ENCODE data around the gene ALX4. TPM values are rescaled to one million over a fixed set of nuclear protein-coding genes. Genes with fewer than 3 reads are reported as not detected.
A peak's percentile ranks its signal among the peaks of the same experiment; 100 is the strongest.

The ALX4 gene
- total RNA-seq, 1 experiment from 2014 or later, result 0.08 TPM

DNA sequence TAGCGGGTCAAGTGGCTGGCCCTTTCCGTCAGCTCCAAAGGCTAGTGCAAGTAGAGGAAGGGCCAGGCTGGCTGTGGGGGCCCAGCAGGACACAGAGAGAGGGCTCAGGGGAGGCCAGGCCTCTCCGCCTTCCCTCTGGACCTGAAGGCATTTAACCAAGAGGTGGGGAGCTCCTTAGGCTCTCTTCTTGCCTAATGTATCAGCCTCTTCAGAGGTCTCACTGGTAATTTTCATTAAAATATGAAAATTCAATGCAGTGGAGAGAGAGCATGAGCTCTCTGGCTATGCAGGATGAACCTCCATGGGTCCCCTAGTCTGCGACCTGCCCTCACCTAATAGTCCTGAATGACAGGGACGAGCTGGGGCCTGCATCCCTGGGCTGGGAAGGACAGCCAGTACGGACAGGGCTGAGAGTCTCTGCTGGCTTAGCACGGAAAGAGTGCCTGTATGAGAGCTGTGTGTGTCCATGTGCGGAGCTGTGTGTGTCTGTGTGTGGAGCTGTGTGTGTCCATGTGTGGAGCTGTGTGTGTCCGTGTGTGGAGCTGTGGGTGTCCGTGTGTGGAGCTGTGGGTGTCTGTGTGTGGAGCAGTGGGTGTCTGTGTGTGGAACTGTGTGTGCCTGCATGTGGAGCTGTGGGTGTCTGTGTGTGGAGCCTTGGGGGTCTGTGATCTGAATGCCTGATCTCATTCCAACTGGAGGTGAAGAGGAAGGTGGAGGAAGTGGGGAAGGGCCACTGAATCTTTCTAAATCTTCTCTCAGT, 2.4 kb downstream of the ALX4 start:
- in situ Hi-C loops (cut with HindIII; ENCODE audit: low pct_unique_long_range_greater_than_20kb, low sequenced_read_pairs), result no loop called here
- no peak for DNase-seq (ENCODE audit: low read depth, low spot score)

DNA sequence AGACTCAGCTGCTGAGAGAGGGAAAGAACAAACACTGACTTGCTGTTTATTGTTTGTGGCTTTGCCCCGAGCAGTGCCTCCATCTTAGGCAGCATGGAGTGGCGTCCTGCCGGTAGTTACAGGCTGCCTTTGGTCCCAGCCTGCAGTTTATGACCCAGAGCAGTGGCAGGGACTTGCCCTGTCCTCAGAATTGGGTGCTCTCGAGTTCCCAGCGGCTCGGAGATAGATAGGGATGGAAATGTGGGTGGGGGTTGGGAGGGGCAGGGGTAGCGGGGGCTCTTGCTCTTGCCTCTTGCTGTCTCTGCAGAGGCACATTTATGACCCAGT, 3.1 kb downstream of the ALX4 start:
- DNase-seq (ENCODE audit: low read depth, low spot score), result no peak
- in situ Hi-C loops (cut with HindIII; ENCODE audit: low pct_unique_long_range_greater_than_20kb, low sequenced_read_pairs), result no loop called here

DNA sequence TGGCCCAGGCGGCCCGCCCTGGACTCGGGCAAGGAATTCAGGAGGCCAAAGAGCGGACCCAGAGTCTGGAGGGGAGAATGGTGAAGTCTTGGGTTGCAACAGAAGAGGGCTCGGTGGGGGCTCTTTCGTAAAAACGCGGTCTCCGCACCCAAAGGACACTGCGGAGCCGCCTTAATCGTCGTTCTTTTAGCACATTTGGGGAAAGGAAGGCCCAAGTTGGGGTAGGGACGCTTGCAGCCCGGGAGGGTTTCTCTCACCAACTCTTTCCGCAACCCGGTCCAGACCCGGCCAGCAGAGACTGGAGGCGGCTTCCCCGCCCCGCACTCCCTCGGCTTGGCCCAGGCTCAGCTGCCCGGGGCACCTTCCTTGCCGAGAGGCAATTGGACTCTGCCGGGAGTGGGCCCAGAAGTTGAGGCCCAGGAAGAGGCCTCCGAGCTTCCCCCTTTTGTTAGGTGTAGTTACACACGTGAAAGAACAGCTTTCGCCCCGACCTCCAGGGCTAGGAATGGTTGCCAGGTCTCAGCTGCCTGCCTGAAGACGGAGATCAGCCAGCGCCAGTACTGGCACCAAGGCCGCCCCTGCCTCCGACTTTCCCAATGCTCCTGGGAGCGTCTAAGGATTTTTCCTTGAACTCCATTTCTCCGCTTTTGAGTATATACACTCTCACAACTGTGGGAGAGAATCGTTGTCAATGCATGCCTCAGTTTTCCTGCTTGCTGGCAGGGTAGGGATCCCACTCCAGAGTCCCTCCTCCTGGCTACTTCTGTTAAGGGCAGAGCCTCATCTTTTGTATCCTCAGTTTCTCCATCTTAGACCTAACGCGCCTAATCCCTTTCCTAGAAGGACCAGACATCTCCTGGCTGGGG, 3.7 kb downstream of the ALX4 start:
- in situ Hi-C loops (cut with HindIII; ENCODE audit: low pct_unique_long_range_greater_than_20kb, low sequenced_read_pairs), result no loop called here
- no peak for DNase-seq (ENCODE audit: low read depth, low spot score)

DNA sequence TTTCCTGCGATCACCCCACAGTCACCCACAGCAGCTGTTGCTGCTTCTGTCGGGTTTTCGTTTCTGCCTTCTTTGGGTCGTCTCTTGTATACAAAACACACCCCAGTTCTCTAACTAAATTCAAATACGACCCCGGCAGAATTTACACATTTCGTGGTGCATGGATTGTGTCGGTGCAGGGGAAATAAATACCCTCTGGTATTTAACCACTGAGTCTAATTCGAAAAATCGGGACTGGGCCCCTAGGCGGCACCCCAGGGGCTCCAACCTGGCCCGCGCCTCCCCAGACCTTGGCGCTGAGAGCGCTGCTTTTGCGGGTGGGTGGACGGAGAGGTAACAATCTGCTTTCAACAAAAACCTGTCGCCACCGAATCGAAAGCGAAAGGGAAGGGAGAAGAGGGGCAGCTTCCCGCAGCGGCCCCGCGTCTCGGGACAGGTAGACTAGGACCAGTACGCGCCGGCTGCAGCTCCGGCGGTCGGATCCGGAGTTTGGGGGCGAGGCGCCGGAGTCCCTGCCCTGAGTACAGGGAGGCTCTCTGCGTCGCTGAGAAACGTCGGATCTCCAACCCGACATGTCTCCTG, 4.4 kb downstream of the ALX4 start:
- no peak for DNase-seq (ENCODE audit: low read depth, low spot score)
- in situ Hi-C loops (cut with HindIII; ENCODE audit: low pct_unique_long_range_greater_than_20kb, low sequenced_read_pairs), result no loop called here

DNA sequence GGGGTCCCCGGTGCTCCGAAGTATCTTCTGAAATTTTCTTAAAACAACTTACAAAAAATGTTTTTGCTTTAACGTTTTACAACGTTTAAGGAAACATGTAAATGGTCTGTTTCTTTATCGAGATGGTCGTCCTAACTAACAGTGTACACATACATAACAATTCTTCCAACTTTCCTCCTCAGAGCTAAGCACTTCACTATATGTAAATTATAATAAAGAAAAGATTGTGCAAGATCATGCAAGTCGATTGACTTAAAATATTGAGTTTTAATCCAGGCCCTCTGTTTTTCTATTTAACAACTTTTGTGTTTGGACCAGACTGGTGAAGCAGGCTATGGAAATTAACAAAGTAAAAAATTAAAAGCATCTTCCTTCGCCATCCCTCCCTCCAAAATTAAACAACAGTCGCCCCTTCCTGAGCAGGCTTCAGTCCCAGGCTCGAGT, 4.9 kb downstream of the ALX4 start:
- in situ Hi-C loops (cut with HindIII; ENCODE audit: low pct_unique_long_range_greater_than_20kb, low sequenced_read_pairs), result no loop called here
- DNase-seq (ENCODE audit: low read depth, low spot score), result no peak

DNA sequence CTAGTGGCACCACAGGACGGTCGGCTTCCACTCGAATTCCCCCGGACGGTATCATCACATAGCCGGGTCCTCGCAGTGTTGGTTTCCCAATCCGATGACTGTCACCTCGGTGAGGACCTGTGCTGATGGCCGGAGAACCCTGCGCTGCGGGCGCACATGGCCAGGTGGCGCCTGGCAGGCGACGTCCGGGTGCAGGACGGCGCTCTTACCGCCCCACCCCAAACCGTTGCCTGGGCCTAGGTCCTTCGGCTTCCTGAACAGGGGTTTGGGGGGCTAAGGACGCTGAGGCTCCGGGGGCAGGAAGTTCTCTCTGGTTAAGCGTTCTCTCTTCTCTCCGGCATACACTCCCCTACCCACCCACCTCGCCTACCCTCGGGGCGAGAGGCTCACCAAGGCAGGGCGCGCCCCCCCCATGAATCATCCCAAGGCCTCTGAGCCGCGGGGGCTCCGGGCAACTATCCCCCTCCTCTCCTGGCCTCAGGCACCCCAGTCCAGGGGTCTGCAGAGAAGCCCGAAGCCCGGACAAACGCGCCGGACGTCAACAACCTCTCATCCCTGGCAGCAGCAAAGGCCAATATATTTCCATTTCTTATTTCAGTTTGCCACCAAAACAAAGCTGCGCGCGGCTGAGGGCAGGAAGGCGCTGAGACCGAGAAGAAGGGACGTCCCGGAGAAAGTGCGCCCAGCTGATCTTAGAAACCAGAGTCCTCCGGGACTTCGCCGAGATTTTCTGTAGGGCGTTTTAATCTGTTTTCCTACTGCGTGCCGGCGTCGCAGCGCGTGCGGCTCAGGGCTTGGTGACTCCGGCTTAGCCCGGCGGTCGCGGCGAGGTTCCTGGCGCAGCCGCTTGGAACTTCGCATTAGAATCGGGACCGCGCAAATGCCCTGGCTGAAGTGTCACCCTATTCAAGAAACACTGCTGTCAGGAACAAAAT, 5.6 kb downstream of the ALX4 start:
- in situ Hi-C loops (cut with HindIII; ENCODE audit: low pct_unique_long_range_greater_than_20kb, low sequenced_read_pairs), result no loop called here
- DNase-seq (ENCODE audit: low read depth, low spot score), result no peak

DNA sequence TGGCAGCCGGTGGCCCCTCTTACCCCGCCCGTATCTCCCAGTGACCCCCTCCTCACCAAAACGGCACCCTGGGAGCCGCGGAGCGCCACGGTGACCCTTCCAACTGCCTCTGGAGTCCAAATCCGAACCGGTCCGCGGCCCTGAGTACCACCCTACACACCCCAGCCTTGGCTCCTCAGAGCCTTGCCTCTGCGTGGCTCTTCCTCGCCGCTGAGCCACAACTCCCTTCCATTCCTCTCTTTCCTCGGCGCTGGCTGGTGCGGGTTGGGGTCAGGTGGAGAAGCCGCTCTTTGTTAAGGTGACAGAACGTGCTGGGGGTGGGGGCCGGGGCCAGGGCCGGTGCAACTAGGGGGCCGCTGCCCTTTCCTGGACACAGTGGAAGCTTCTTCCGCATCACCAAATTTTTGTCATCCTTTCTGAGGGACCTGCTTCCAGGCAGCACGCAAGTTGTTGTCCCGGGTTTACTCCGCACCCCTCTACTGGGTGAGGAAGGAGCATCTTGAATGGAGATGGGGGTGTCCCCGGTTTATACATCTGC, 6.5 kb downstream of the ALX4 start:
- in situ Hi-C loops (cut with HindIII; ENCODE audit: low pct_unique_long_range_greater_than_20kb, low sequenced_read_pairs), result no loop called here
- DNase-seq (ENCODE audit: low read depth, low spot score), result no peak

DNA sequence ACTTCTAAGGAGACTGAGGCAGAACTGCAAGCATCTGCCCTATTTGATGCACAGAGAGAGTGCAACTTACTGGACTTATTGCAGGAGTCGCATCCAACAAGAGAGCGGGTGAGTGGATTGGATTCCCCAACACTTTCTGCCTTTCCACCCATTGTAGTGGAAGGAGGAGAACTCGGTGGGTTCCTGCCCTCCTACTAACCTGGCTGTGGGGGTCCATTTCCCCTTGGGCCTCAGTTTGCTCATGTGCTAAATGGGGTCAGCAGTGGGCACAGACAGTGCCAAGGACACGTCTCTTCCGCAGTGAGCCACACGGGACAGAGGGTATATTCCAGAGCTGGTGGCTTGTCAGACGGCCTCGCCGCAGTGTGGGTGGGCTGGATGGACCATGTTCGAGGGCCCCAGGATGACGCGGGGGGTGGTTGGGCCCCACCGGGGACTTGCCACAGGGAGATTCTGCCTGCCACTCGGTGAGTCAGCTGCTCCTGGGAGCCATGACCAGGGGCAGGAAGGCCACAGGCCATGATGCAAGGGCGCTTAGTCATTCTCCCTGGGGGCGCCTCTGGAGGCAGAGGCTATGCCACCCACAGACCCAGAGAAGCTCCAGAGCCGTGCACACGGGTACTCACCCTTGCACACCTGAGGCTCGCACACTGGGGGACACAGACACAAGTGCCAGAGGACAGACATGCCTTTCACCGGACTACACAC, 8.2 kb downstream of the ALX4 start:
- DNase-seq (ENCODE audit: low read depth, low spot score), result no peak
- in situ Hi-C loops (cut with HindIII; ENCODE audit: low pct_unique_long_range_greater_than_20kb, low sequenced_read_pairs), result no loop called here

DNA sequence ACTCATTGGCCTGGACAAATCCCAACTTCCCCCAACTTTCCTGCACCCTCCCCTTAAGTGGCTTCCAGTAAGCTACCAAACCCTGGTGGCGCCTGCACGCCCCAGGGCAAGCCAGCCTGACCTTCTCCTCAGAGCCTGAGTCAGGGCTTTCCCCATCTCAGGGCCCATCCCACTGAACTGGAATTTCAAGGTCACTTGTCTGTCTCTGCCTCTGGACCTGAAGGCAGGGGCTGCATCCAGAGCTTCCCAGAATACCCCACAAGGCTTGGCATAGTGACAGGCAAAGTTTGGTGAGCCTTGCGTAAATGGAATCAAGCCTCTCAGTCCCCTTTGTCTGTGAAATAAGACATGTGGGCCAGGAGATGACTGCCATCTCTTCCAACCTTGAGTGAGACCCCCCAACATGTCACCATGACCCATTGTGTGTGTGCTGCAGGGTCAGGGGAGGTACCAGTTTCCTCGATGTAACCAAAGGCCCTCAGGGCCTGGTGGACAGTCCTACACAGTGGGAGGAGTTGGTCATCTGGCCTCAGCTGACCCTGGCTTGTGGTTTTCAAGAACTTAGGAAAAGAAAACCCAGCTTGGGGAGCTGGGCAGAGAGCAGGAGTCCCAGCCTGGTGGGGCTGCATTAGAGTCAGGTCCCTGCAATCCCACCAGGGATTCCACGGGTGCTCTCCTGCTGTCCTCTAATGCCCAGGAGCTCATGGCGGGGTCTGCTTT, 8.9 kb downstream of the ALX4 start:
- DNase-seq (ENCODE audit: low read depth, low spot score), result peak; percentile 11
- in situ Hi-C loops (cut with HindIII; ENCODE audit: low pct_unique_long_range_greater_than_20kb, low sequenced_read_pairs), result no loop called here

DNA sequence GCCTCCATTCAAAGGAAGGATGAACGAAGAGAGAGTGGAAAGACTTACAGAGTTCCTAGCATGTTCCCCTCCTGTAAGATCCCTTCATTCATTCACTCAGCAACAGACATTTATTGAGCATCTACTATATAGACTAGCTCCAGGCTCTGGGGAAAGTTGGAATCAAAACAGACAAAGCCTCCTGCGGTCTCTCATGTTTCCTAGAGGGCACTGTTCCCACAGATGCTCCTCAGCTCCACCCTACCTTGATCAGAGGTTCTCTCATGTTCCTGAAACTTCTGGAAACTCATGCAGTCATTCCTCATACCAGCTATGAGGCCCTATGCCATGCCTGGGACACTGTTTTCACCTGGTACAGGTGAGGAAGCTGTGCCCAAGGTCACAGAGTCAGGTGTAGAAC, 11.1 kb downstream of the ALX4 start:
- in situ Hi-C loops (cut with HindIII; ENCODE audit: low pct_unique_long_range_greater_than_20kb, low sequenced_read_pairs), result no loop called here
- DNase-seq (ENCODE audit: low read depth, low spot score), result no peak

DNA sequence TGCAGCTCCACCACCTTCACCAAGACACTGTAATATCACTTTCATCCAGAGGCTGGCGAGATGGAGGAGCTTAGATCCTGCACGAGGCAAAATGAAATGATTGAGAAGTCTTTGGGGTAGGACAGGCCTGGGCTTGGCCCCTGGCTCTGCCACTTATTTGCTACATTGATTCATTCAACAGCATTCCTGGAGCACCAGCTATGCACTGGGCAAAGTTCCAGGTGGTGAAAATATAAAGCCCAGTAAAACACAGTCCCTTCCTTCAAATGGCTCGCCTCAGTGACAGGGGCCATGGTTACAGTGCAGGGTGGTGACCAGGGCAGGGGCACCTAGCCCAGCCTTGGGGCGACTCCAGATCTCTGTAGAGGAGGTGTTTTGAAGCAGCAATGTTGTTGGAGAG, 19.7 kb downstream of the ALX4 start:
- DNase-seq (ENCODE audit: low read depth, low spot score), result no peak
- in situ Hi-C loops (cut with HindIII; ENCODE audit: low pct_unique_long_range_greater_than_20kb, low sequenced_read_pairs), result no loop called here

DNA sequence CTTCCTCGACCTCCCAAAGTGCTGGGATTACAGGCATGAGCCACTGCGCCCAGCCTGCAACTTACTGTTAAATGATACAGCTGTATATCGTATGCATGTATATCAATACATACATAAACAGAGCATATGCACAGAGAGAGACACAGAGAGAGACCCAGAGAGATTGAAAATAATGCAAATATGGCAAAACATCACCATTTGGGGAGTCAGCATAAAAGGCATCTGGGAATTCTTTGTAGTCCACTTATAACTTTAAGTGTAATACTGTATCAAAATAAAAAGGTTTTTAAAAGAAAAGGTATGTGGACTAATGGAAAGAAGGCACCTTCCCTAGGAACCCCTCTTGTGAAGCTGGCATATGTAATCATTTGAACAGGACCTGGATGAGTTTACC, 21.8 kb downstream of the ALX4 start:
- no peak for DNase-seq (ENCODE audit: low read depth, low spot score)
- in situ Hi-C loops (cut with HindIII; ENCODE audit: low pct_unique_long_range_greater_than_20kb, low sequenced_read_pairs), result no loop called here

DNA sequence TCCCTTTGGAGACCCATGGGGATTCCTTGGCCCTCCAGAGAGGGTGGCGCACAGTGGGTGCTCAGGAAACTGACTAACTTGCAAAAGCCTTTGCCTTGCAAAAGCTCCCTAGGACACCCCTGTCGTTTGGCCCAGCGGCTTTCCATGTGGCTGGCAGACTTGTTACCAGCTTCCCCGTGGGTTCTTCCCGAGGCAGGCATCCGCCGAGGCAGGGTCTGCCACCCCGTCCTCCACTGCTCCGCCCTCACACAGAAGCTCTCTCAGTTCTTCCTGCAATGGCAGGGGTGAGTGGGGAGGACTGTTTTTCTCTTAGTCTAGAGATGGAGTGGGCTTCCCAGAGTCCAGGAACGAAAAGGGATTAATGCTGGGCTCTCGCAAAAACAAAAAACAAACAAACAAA, 23.0 kb downstream of the ALX4 start:
- in situ Hi-C loops (cut with HindIII; ENCODE audit: low pct_unique_long_range_greater_than_20kb, low sequenced_read_pairs), result no loop called here
- DNase-seq (ENCODE audit: low read depth, low spot score), result no peak

DNA sequence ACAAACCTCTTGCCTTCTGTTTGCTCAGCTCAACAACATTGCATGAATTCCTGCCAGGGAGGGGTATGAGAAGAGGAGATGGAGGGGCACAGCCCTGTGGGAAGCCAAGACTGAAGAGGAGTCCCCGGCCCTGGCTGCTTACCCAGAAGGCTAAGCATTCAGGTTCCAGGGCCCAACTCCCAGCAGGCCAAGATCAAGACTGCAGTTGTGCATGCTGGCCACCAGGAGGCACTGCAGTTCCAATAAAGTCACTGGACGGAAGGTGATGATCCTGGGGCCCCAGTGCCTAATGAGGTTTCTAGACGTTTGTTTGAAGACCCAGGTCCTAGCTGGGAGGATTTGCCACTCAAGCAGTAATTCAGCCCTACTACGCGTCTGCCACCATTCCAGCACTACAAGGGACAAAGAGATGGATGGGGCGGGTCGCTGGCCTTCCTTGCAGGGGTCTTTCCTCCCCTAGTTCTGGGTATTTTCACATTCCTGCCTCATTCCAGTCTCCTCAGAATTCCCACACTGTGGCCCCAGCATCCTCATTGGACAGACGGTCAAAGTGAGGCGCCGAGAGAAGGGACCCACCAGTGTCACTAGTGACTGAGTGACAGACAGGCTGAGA, 23.6 kb downstream of the ALX4 start:
- in situ Hi-C loops (cut with HindIII; ENCODE audit: low pct_unique_long_range_greater_than_20kb, low sequenced_read_pairs), result no loop called here
- peak; percentile 75 for DNase-seq (ENCODE audit: low read depth, low spot score)

DNA sequence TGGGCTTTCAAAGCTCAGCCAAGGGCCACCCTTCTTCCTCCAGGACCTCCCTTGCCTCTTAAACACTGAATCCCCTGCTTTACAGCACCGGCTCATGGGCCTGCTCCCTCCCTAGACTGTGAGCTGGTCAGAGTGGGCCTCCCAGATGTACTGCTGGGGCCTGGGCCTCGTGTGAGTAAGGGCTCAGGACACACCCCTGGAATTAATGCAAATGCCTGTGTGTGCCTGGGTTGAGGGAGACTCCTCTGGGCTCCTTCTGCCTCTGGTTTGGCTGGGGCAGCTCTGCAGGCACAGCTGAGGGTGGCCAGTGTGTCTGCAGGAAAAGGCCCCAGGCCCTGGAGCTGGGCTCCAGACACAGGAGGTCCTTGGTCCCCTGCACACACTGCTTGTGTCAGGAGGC, 24.2 kb downstream of the ALX4 start:
- in situ Hi-C loops (cut with HindIII; ENCODE audit: low pct_unique_long_range_greater_than_20kb, low sequenced_read_pairs), result no loop called here
- no peak for DNase-seq (ENCODE audit: low read depth, low spot score)

DNA sequence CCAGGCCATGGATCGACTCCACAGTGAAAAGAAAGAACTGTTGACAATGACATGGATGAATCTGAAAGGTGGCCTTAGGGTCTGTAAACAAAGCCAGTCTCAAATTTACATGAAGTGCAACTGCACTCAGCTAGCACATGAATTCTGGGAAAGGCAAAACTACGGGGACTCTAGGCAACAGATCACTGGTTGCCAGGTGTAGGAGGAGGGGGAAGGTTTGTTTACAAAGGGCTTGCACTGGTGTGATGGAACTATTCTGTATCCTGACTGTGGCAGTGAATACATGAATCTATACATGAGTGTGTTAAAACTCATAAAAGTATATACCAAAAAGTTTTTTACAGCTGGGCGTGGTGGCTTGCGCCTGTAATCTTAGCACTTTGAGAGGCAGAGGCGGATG, 27.3 kb downstream of the ALX4 start:
- no peak for DNase-seq (ENCODE audit: low read depth, low spot score)
- in situ Hi-C loops (cut with HindIII; ENCODE audit: low pct_unique_long_range_greater_than_20kb, low sequenced_read_pairs), result no loop called here

All from SK-MEL-5 (cell line).